K562 (cell line): Measurements from ENCODE around the gene TBR1. TPM values are rescaled to one million over a fixed set of nuclear protein-coding genes. Genes with fewer than 3 reads are reported as not detected.

Experiments used
- ATAC-seq: fragments of 200-7000 bp; cut with Tn5 transposase; 3 replicates; pipeline ENCODE4 v1.9.1; 2020; ENCODE audit warnings: moderate library complexity
- BruUV-seq: library from RNA; stranded (reverse); fragments of 400-500 nt; replicated peaks from 2 replicates; lab custom pipeline; 2021; lab: Mats Ljungman, UMichigan
- CTCF ChIA-PET: fragments of 300-600 bp; formaldehyde crosslinking; extraction: SDS; loops from one replicate; lab custom pipeline; 2021; ENCODE audit warnings: low intra/inter-chr PET ratio; lab: Yijun Ruan, JAX
- POLR2A ChIA-PET: fragments of 300-600, 350-650 bp; sonication (Branson Sonifier 250); formaldehyde crosslinking; extraction: SDS; loops from one replicate; lab custom pipeline; 2021; ENCODE audit warnings: antibody characterized with exemption, inconsistent platforms; lab: Yijun Ruan, JAX
- DNase-seq, 4 experiments: peaks; one replicate each; pipeline versions ENCODE4 v3.0.0 to v3.0.0-alpha.2; 2011 to 2018; ENCODE audit warnings: low spot score in 3 of 4, mixed read lengths in 3 of 4; ENCODE audit errors: extremely low read depth in 1 of 4
- FAIRE-seq: peaks from 2 replicates; lab custom pipeline; 2011; peaks lifted over from hg19 to GRCh38; lab: Jason Lieb, UNC
- H2AFZ ChIP-seq: 2 replicates; pipeline ENCODE4 v1.6.0; 2011; ENCODE audit warnings: low read depth, low read length, control low read depth, inconsistent platforms
- H3K27ac ChIP-seq: fragments of 200-600 bp; 3 replicates; pipeline ENCODE4 v1.8.0; 2011; ENCODE audit warnings: low read depth, mild to moderate bottlenecking, control low read depth, inconsistent platforms, low read length, moderate library complexity, mixed read lengths; ENCODE audit errors: extremely low read depth
- H3K27me3 ChIP-seq, 2 experiments: fragments of 300-600 bp in 1 of 2; 2 replicates in 1 of 2; 3 replicates in 1 of 2; pipeline versions ENCODE4 v1.6.0 to v1.8.0; 2011; ENCODE audit warnings: inconsistent platforms in 2 of 2, low read length in 2 of 2, mild to moderate bottlenecking in 1 of 2, mixed read lengths in 1 of 2, moderate library complexity in 1 of 2; ENCODE audit not compliant: control insufficient read depth in 2 of 2, insufficient read depth in 2 of 2
- H3K36me3 ChIP-seq: fragments of 300-600 bp; 3 replicates; pipeline ENCODE4 v1.8.0; 2011; ENCODE audit warnings: mild to moderate bottlenecking, low read length, inconsistent platforms; ENCODE audit not compliant: control insufficient read depth, insufficient read depth
- H3K4me1 ChIP-seq, 2 experiments: fragments of 200-600 bp in 1 of 2; replicated peaks in 1 of 2; 2 replicates in 1 of 2; 3 replicates in 1 of 2; pipeline versions ENCODE4 v1.5.1 to v1.8.0; 2011; ENCODE audit warnings: inconsistent platforms in 2 of 2, low read length in 2 of 2, mild to moderate bottlenecking in 1 of 2, mixed read lengths in 1 of 2, moderate library complexity in 1 of 2; ENCODE audit not compliant: control insufficient read depth in 2 of 2, insufficient read depth in 2 of 2
- H3K4me2 ChIP-seq: 2 replicates; pipeline ENCODE4 v1.6.1; 2011; ENCODE audit warnings: low read length, control low read depth, inconsistent platforms, mixed read lengths; ENCODE audit not compliant: insufficient read depth
- H3K4me3 ChIP-seq: fragments of 200-600 bp; sonication (generic), shearing (Covaris generic); 2 replicates; pipeline ENCODE4 v1.5.1; 2016; ENCODE audit warnings: control low read depth, inconsistent platforms
- H3K79me2 ChIP-seq: fragments of 200-600 bp; 3 replicates; pipeline ENCODE4 v1.8.0; 2011; ENCODE audit warnings: low read length, inconsistent platforms; ENCODE audit not compliant: control insufficient read depth, insufficient read depth
- H3K9ac ChIP-seq, 2 experiments: 2 replicates each; pipeline versions ENCODE4 v1.6.0 to v1.6.1; 2011; ENCODE audit warnings: low read depth in 2 of 2, low read length in 2 of 2, control low read depth in 1 of 2, inconsistent platforms in 1 of 2, mild to moderate bottlenecking in 1 of 2, mixed read lengths in 1 of 2; ENCODE audit not compliant: insufficient read depth in 1 of 2
- H3K9me1 ChIP-seq: one replicate; pipeline ENCODE4 v1.6.0; 2011; ENCODE audit warnings: inconsistent platforms, mild to moderate bottlenecking, low read length, moderate library complexity; ENCODE audit not compliant: control insufficient read depth, insufficient read depth
- H3K9me3 ChIP-seq: replicated peaks from 2 replicates; pipeline ENCODE4 v1.5.1; 2011; ENCODE audit warnings: low read depth, low read length, inconsistent platforms; ENCODE audit not compliant: control insufficient read depth, insufficient read depth
- H4K20me1 ChIP-seq: replicated peaks from 2 replicates; pipeline ENCODE4 v1.6.1; 2011; ENCODE audit warnings: low read length, inconsistent platforms, mixed read lengths; ENCODE audit not compliant: control insufficient read depth, insufficient read depth
- E2F8 ChIP-seq: fragments of 450-650 bp; IDR thresholded peaks from 2 replicates; pipeline ENCODE4 v1.7.1; 2018; ENCODE audit warnings: mild to moderate bottlenecking, low read depth; ENCODE audit not compliant: partially characterized antibody
- EGR1 ChIP-seq: fragments of 450-650 bp; conservative IDR thresholded peaks from 2 replicates; pipeline ENCODE4 v1.6.1; 2017; ENCODE audit warnings: mild to moderate bottlenecking
- PHF20 ChIP-seq: fragments of 450-650 bp; IDR thresholded peaks from 2 replicates; pipeline ENCODE4 v1.6.1; 2018; ENCODE audit not compliant: partially characterized antibody
- STAG1 ChIP-seq: sonication (generic); formaldehyde crosslinking; IDR thresholded peaks from 2 replicates; pipeline ENCODE4 v1.5.0; 2020; ENCODE audit warnings: missing genetic modification reagents, borderline replicate concordance
- TCF3 ChIP-seq: sonication (generic); formaldehyde crosslinking; IDR thresholded peaks from 2 replicates; pipeline ENCODE4 v1.4.0; 2020; ENCODE audit warnings: mild to moderate bottlenecking, missing genetic modification reagents
- ZNF398 ChIP-seq: fragments of 250-450 bp; sonication (Bioruptor Pico); IDR thresholded peaks from 2 replicates; pipeline ENCODE4 v1.8.0; 2021; ENCODE audit warnings: moderate library complexity, mild to moderate bottlenecking, inconsistent platforms
- ZNF589 ChIP-seq: fragments of 200-800 bp; sonication (Bioruptor generic); IDR thresholded peaks from 2 replicates; pipeline ENCODE4 v1.6.1; 2016; ENCODE audit warnings: low read depth, missing genetic modification characterization, missing compliant biosample characterization
- ZNF699 ChIP-seq: fragments of 250-450 bp; sonication (Bioruptor Pico); IDR thresholded peaks from 2 replicates; pipeline ENCODE4 v1.8.0; 2021; ENCODE audit warnings: mild to moderate bottlenecking, moderate library complexity; ENCODE audit not compliant: insufficient replicate concordance
- WGBS: fragments of 100-300 bp; shearing (Covaris generic); methylation state at CpG from one replicate; pipeline ENCODE4 v1.1.6; 2016; ENCODE audit warnings: low coverage, mixed read lengths; ENCODE audit not compliant: insufficient coverage; ENCODE audit errors: missing lambda C conversion rate; 5-methylcytosine and 5-hydroxymethylcytosine counted together
- in situ Hi-C: fragments of 300-500 bp; cut with MboI; formaldehyde crosslinking; loops from 4 replicates; pipeline ENCODE4 v1.15.0; 2018; ENCODE audit warnings: inconsistent platforms, mixed read lengths
- intact Hi-C: fragments of 100-400 bp; cut with micrococcal nuclease; formaldehyde crosslinking; loops from 2 replicates; pipeline ENCODE4 v1.14.2; 2022
- polyA plus RNA-seq, 8 experiments: library from polyadenylated mRNA; depleted of rRNA in 4 of 8; stranded (reverse) in 5 of 8; unstranded in 3 of 8; fragments of >200 nt; fragmentation: Nextera tagmentation in 2 of 8; fragmentation: Illumina TruSeq in 1 of 8; extraction: Ambion mirVana in 2 of 8; extraction: Trizol in 1 of 8; gene quantifications; 2 replicates each; pipeline versions ENCODE4 v1.2.1 to v1.2.3, GENCODE V29; 2011 to 2014; ENCODE audit warnings: inconsistent platforms in 1 of 8, missing spikeins in 1 of 8
- total RNA-seq, 7 experiments: library from RNA; depleted of rRNA in 6 of 7; stranded (reverse); fragments of >200 nt in 6 of 7; fragmentation: Illumina TruSeq in 2 of 7; extraction: Trizol in 2 of 7; gene quantifications; 2 replicates each; pipeline versions ENCODE4 v1.2.1 to v1.2.3, GENCODE V29; 2011 to 2021; ENCODE audit warnings: low replicate concordance in 1 of 7

TBR1 gene
- total and polyA plus RNA-seq, 9 of the 15 experiments (the other 6 are each of a cell fraction or from before 2014, with no cell fraction given) = 0.01 to 0.09 TPM; not detected in 7

GRCh38 chr2:161418715-161419637 is 2.9 kb downstream of the TBR1 start:
- Histone ChIP-seq H3K9me3 (no peaks in the 10 kb centered on the region), H3K4me1 (peaks cover 8 to 35% of the 10 kb centered on the region in 2 experiments; a peak in 4 of 5 replicates), H2AFZ (peak overlapping the region; percentile 56), H4K20me1 (no peaks in the 10 kb centered on the region), H3K27ac (no peak overlapping the region), H3K27me3 (peaks cover 61 to 73% of the 10 kb centered on the region in 2 experiments), H3K4me3 (no peak overlapping the region), H3K36me3 (no peaks in the 10 kb centered on the region), H3K9me1 (no peaks in the 10 kb centered on the region), H3K9ac (peak overlapping the region in 1 of 2 experiments; percentile 84; a peak in 2 of 4 replicates), H3K4me2 (peak overlapping the region; percentile 46; the same call in 1 of the 2 replicates), H3K79me2 (no peaks in the 10 kb centered on the region)
- WGBS = 7% methylated on average over 36 of the region's 49 CpGs
- FAIRE-seq (no peak), DNase-seq (peak in 2 of 4 experiments; percentile 37 to 46), ATAC-seq (peak; percentile 26)
- POLR2A ChIA-PET = no interaction called here
- intact Hi-C loops = loop anchor here (5.0 kb wide), 1 partner anchor 112 kb away; the partner anchor contains the start of gene PSMD14
- CTCF ChIA-PET = no interaction called here
- in situ Hi-C loops = no loop called here
- BruUV-seq = no TSS peak
- TF ChIP-seq STAG1 (CRISPR knock-in tag) = 0 out of 2 replicates have a peak, but pooled peaks have one; percentile 26
- TF ChIP-seq ZNF589 = no peak
- no peak for TF ChIP-seq EGR1
- no peak for TF ChIP-seq PHF20
- TF ChIP-seq TCF3 (CRISPR knock-in tag) = peak; percentile 41
- no peak for TF ChIP-seq ZNF699 (CRISPR knock-in tag)
- TF ChIP-seq E2F8 = no peak
- no peak for TF ChIP-seq ZNF398 (CRISPR knock-in tag)
